Type B pancreatic cell (in vitro differentiated cells): ENCODE data around the gene PLPP1. TPM values are rescaled to one million over a fixed set of nuclear protein-coding genes. Genes with fewer than 3 reads are reported as not detected.

ENCODE experiments used
- DNase-seq: peaks from one replicate; pipeline ENCODE4 v3.0.0; 2021; ENCODE audit warnings: mixed read lengths; ENCODE audit not compliant: unreplicated experiment; ENCODE audit errors: extremely low spot score
- H3K27ac Mint-ChIP-seq: 2 replicates; pipeline ENCODE4 v1.8.0; 2021; ENCODE audit warnings: mild to moderate bottlenecking, mixed read lengths
- H3K27me3 Mint-ChIP-seq: 2 replicates; pipeline ENCODE4 v1.8.0; 2021; ENCODE audit warnings: mixed read lengths
- H3K36me3 Mint-ChIP-seq: 2 replicates; pipeline ENCODE4 v1.8.0; 2021; ENCODE audit warnings: mixed read lengths
- H3K4me1 Mint-ChIP-seq: one replicate; pipeline ENCODE4 v1.8.0; 2021; ENCODE audit warnings: mixed read lengths; ENCODE audit not compliant: unreplicated experiment
- H3K4me3 Mint-ChIP-seq: 2 replicates; pipeline ENCODE4 v1.8.0; 2021; ENCODE audit warnings: mild to moderate bottlenecking, mixed read lengths
- H3K9me3 Mint-ChIP-seq: 2 replicates; pipeline ENCODE4 v1.8.0; 2021; ENCODE audit warnings: mixed read lengths
- total RNA-seq: library from RNA; stranded (reverse); gene quantifications from 2 replicates; pipeline ENCODE4 v1.2.1, GENCODE V29; 2021; ENCODE audit warnings: low replicate concordance
- TF ChIP-seq, protein P1 (sequence below): fragments of 200-600 bp; sonication (generic); conservative IDR thresholded peaks from 2 replicates; pipeline ENCODE4 v1.5.0; 2021; ENCODE audit warnings: antibody characterized with exemption, mild to moderate bottlenecking

PLPP1 gene
- total RNA-seq, 1 donor from 2014 or later, result 12.8 TPM

DNA sequence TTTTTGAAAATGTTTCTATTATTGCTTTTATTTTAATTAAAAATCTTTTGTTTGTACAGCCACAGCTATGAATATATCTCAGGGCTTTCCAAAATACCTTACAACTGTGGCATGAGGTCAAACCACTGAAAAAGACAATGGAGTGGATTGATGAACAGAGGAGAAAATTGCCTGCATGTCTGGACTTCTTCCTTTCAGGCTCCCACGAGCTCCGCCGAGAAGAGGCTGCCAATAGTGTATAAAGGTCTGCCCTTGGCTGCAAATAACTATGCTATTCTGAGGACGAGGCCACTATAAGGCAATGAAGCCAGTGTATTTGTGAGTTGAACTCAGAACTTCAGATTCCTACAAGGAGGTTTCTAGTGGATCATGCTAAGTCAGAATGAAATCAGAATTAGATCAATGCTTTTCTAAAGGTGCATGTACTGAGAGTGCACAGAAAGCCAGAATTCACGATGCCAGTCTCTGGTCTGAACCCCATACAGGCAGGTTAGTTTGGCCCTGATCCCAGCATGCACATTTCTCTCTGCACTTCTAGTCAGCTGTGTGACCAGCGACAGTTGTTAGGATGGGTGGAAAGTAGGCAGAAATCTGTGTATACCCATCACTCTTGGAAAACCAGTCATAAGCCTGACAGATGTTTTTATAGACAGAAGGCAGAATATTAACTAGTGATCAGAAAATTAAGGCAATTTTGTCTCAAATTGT lies 42.7 kb upstream of the PLPP1 start:
- no peak overlapping the region for H3K4me3 Mint-ChIP-seq
- H3K4me1 Mint-ChIP-seq, result peaks cover 10% of the 10 kb centered on the region
- no peak for DNase-seq
- no peaks in the 10 kb centered on the region for H3K27me3 Mint-ChIP-seq
- no peaks in the 10 kb centered on the region for H3K9me3 Mint-ChIP-seq
- no peak overlapping the region for H3K27ac Mint-ChIP-seq
- TF ChIP-seq, protein P1, sequence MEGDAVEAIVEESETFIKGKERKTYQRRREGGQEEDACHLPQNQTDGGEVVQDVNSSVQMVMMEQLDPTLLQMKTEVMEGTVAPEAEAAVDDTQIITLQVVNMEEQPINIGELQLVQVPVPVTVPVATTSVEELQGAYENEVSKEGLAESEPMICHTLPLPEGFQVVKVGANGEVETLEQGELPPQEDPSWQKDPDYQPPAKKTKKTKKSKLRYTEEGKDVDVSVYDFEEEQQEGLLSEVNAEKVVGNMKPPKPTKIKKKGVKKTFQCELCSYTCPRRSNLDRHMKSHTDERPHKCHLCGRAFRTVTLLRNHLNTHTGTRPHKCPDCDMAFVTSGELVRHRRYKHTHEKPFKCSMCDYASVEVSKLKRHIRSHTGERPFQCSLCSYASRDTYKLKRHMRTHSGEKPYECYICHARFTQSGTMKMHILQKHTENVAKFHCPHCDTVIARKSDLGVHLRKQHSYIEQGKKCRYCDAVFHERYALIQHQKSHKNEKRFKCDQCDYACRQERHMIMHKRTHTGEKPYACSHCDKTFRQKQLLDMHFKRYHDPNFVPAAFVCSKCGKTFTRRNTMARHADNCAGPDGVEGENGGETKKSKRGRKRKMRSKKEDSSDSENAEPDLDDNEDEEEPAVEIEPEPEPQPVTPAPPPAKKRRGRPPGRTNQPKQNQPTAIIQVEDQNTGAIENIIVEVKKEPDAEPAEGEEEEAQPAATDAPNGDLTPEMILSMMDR, result no peak
- no peaks in the 10 kb centered on the region for H3K36me3 Mint-ChIP-seq

GRCh38 chr5:55576661-55577060 lies 41.9 kb upstream of the PLPP1 start:
- Mint-ChIP-seq H3K4me1 (peaks cover 14% of the 10 kb centered on the region), H3K27ac (peak overlapping the region; percentile 5), H3K36me3 (no peaks in the 10 kb centered on the region), H3K9me3 (no peaks in the 10 kb centered on the region), H3K27me3 (no peaks in the 10 kb centered on the region), H3K4me3 (no peak overlapping the region)
- no peak for DNase-seq
- TF ChIP-seq, protein P1, result no peak

GRCh38 chr5:55575815-55576583 lies 41.2 kb upstream of the PLPP1 start:
- no peak for DNase-seq
- H3K4me3 Mint-ChIP-seq, result no peak overlapping the region
- H3K36me3 Mint-ChIP-seq, result no peaks in the 10 kb centered on the region
- H3K4me1 Mint-ChIP-seq, result peaks cover 14% of the 10 kb centered on the region
- TF ChIP-seq, protein P1, result no peak
- H3K27ac Mint-ChIP-seq, result peak overlapping the region; percentile 5
- no peaks in the 10 kb centered on the region for H3K27me3 Mint-ChIP-seq
- no peaks in the 10 kb centered on the region for H3K9me3 Mint-ChIP-seq

DNA sequence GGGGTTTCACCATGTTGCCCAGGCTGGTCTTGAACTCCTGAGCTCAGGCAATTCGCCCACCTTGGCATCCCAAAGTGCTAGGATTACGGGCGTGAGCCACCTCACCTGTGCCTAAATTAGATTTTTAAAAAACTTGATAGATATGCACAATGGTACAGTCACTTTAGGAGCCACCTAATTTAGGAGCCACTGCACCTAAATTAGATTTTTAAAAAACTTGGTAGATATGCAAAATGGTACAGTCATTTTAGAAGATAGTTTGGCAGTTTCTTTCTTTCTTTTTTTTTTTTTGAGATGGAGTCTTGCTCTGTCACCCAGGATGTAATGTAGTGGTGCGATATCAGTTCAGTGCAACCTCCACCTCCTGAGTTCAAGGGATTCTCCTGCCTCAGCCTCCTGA lies 37.8 kb upstream of the PLPP1 start:
- Mint-ChIP-seq H3K36me3 (no peaks in the 10 kb centered on the region), H3K4me3 (no peak overlapping the region), H3K9me3 (no peaks in the 10 kb centered on the region), H3K27me3 (no peaks in the 10 kb centered on the region), H3K4me1 (peaks cover 16% of the 10 kb centered on the region), H3K27ac (no peak overlapping the region)
- no peak for DNase-seq
- TF ChIP-seq, protein P1, result no peak

DNA sequence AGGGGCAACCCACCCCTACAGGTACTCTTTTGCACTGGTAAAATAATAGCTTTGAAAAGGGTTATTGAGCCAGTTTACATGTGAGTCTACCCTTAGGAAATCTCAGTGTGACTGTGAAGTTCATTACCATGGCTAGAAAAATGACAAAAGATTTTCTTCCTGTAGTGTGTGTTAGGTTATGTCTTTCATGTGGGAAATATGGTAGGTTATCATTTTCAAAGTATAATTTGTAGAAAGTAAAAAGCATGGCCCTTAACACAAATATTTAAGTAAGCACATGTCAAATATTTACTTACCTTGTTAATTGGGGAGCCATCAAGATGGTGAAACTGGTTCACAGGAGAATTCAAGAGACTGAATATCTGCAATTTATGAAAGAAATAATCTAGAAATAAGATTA lies 37.3 kb upstream of the PLPP1 start:
- Mint-ChIP-seq H3K4me3 (no peak overlapping the region), H3K36me3 (no peaks in the 10 kb centered on the region), H3K9me3 (no peaks in the 10 kb centered on the region), H3K27ac (no peak overlapping the region), H3K27me3 (no peaks in the 10 kb centered on the region), H3K4me1 (peaks cover 12% of the 10 kb centered on the region)
- TF ChIP-seq, protein P1, result no peak
- DNase-seq, result no peak
